Measurements from ENCODE around the gene CMPK2. TPM values are rescaled to one million over a fixed set of nuclear protein-coding genes. Genes with fewer than 3 reads are reported as not detected.
A peak's percentile ranks its signal among the peaks of the same experiment; 100 is the strongest.

Gene CMPK2
- total and polyA plus RNA-seq, 9 of the 15 experiments (the other 6 are each of a cell fraction or from before 2014, with no cell fraction given): 2.6 to 10.5 (median 5.0) TPM

DNA sequence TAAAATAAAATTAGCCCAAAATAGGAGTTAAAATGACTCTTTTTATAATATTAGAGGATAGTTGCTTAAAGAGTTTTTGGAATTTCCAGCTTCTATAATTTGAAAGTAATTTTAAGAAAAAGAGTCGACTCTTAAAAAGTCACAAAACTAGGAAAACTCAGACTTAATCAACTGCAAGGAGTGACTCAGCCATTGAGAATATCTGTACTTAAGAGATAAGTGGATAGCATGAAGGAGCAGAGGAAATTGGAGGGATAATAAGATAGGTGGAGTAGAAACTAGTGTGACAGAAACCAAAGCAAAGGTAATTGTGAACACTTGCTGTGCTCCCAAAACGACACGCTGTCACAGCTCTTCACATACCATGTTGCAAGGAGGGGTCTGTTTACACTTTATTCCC lies 20.3 kb upstream of the CMPK2 start (continued):
- TF ChIP-seq L3MBTL2 (IDR thresholded peaks at IDR 0.05): peak; percentile 29; the same call in 1 of the 2 replicates
- TF ChIP-seq, protein P1, sequence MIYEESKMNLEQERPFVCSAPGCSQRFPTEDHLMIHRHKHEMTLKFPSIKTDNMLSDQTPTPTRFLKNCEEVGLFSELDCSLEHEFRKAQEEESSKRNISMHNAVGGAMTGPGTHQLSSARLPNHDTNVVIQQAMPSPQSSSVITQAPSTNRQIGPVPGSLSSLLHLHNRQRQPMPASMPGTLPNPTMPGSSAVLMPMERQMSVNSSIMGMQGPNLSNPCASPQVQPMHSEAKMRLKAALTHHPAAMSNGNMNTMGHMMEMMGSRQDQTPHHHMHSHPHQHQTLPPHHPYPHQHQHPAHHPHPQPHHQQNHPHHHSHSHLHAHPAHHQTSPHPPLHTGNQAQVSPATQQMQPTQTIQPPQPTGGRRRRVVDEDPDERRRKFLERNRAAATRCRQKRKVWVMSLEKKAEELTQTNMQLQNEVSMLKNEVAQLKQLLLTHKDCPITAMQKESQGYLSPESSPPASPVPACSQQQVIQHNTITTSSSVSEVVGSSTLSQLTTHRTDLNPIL (CRISPR knock-in tag; IDR thresholded peaks at IDR 0.05): no peak
- TF ChIP-seq KDM5B (IDR thresholded peaks at IDR 0.05; ENCODE audit: insufficient replicate concordance, low read depth, low read length): no peak
- TF ChIP-seq ARID2 (IDR thresholded peaks at IDR 0.05): no peak
- TF ChIP-seq ZC3H4 (CRISPR knock-in tag; IDR thresholded peaks at IDR 0.05; ENCODE audit: borderline replicate concordance): no peak
- TF ChIP-seq ZBTB11 (CRISPR knock-in tag; IDR thresholded peaks at IDR 0.05): no peak
- peak; percentile 68 for TF ChIP-seq STAT5A (IDR thresholded peaks at IDR 0.05; ENCODE audit: borderline replicate concordance, low read length)
- TF ChIP-seq ZNF280B (CRISPR knock-in tag; IDR thresholded peaks at IDR 0.05): no peak

Measured in K562 (cell line).